H1 (cell line): ENCODE results near the gene RYR3. TPM values are rescaled to one million over a fixed set of nuclear protein-coding genes. Genes with fewer than 3 reads are reported as not detected.
A peak's percentile ranks its signal among the peaks of the same experiment; 100 is the strongest.

Experiments used
- CEBPB ChIP-seq: IDR thresholded peaks from 2 replicates; pipeline ENCODE4 v1.6.1; 2012; ENCODE audit warnings: low read depth, low read length
- CHD1 ChIP-seq: IDR thresholded peaks from 2 replicates; pipeline ENCODE4 v1.6.1; 2012; ENCODE audit warnings: low read depth, low read length, improper control_type of control experiment
- CHD2 ChIP-seq: IDR thresholded peaks from 2 replicates; pipeline ENCODE4 v1.6.1; 2012; ENCODE audit warnings: low read length, improper control_type of control experiment
- CREB1 ChIP-seq: IDR thresholded peaks from 2 replicates; pipeline ENCODE4 v1.6.1; 2012; ENCODE audit warnings: inconsistent platforms
- CTBP2 ChIP-seq: IDR thresholded peaks from 2 replicates; pipeline ENCODE4 v1.7.0; 2011; ENCODE audit warnings: borderline replicate concordance, mild to moderate bottlenecking, moderate library complexity, mixed read lengths, low read length; ENCODE audit not compliant: insufficient read depth, insufficient read length
- EGR1 ChIP-seq: IDR thresholded peaks from 2 replicates; pipeline ENCODE4 v1.6.1; 2011; ENCODE audit warnings: low read depth, low read length, borderline replicate concordance
- FOSL1 ChIP-seq: IDR thresholded peaks from 2 replicates; pipeline ENCODE4 v1.6.1; 2011; ENCODE audit warnings: mild to moderate bottlenecking, low read depth, low read length, moderate library complexity; ENCODE audit not compliant: insufficient read depth
- HDAC2 ChIP-seq, 2 experiments: fragments of 300-600 bp in 1 of 2; sonication (generic) in 1 of 2; IDR thresholded peaks; 2 replicates each; pipeline ENCODE4 v1.6.1; 2011 to 2012; ENCODE audit warnings: low read depth in 2 of 2, low read length in 2 of 2, mild to moderate bottlenecking in 2 of 2, moderate library complexity in 2 of 2, borderline replicate concordance in 1 of 2, inconsistent platforms in 1 of 2
- JUN ChIP-seq: IDR thresholded peaks from 2 replicates; pipeline ENCODE4 v1.6.1; 2011; ENCODE audit warnings: low read depth, mild to moderate bottlenecking, improper control_type of control experiment, low read length
- JUND ChIP-seq: IDR thresholded peaks from 2 replicates; pipeline ENCODE4 v1.6.1; 2011; ENCODE audit warnings: mild to moderate bottlenecking, improper control_type of control experiment, low read length
- KDM1A ChIP-seq: fragments of 200-600, 300-600 bp; sonication (generic); IDR thresholded peaks from 2 replicates; pipeline ENCODE4 v1.7.1; 2016; ENCODE audit warnings: mild to moderate bottlenecking, low read length, borderline replicate concordance
- KDM4A ChIP-seq: IDR thresholded peaks from one replicate; pipeline ENCODE4 v1.7.1; 2012; ENCODE audit warnings: low read depth, mild to moderate bottlenecking, moderate library complexity, low read length, inconsistent platforms; ENCODE audit not compliant: severe bottlenecking
- POLR2AphosphoS5 ChIP-seq: IDR thresholded peaks from 2 replicates; pipeline ENCODE4 v1.6.1; 2011; ENCODE audit warnings: low read depth, low read length
- RXRA ChIP-seq: IDR thresholded peaks from 2 replicates; pipeline ENCODE4 v1.6.1; 2011; ENCODE audit warnings: low read depth, mild to moderate bottlenecking, low read length, moderate library complexity; ENCODE audit not compliant: insufficient read depth
- SIX5 ChIP-seq: IDR thresholded peaks from 2 replicates; pipeline ENCODE4 v1.6.1; 2011; ENCODE audit warnings: mild to moderate bottlenecking, low read depth, low read length
- SP1 ChIP-seq: IDR thresholded peaks from 2 replicates; pipeline ENCODE4 v1.6.1; 2011; ENCODE audit warnings: low read depth, low read length
- SRF ChIP-seq: IDR thresholded peaks from 2 replicates; pipeline ENCODE4 v1.6.1; 2011; ENCODE audit warnings: mild to moderate bottlenecking, low read depth, low read length, moderate library complexity
- TAF7 ChIP-seq: optimal IDR thresholded peaks from 2 replicates; pipeline ENCODE3; 2011; ENCODE audit warnings: low read depth, mild to moderate bottlenecking, inconsistent platforms, low read length, moderate library complexity, borderline replicate concordance
- polyA plus RNA-seq, 7 experiments: library from polyadenylated mRNA; depleted of rRNA in 3 of 7; stranded (reverse) in 5 of 7; unstranded in 2 of 7; fragments of >200 nt in 5 of 7; fragments of 200-250 nt in 2 of 7; gene quantifications; 1 replicate in 5 of 7; 2 replicates in 1 of 7; 4 replicates in 1 of 7; pipeline versions ENCODE4 v1.2.1 to v1.2.3, GENCODE V29; 2011 to 2013; ENCODE audit warnings: missing spikeins in 2 of 7, mixed read lengths in 2 of 7
- total RNA-seq: library from RNA; stranded (reverse); fragmentation: NEBNext Ultra II Directional; extraction: Animal tissue kit (Norgen Biotek cat#: 25700); gene quantifications from 2 replicates; pipeline ENCODE4 v1.2.1, GENCODE V29; 2021
- TF ChIP-seq, protein P1 (sequence below): IDR thresholded peaks from 2 replicates; pipeline ENCODE4 v1.6.1; 2011; ENCODE audit warnings: low read length, improper control_type of control experiment
- TF ChIP-seq, protein P2 (sequence below), 3 experiments: IDR thresholded peaks; 1 replicate in 2 of 3; 2 replicates in 1 of 3; pipeline versions ENCODE4 v1.5.1 to v1.6.1; 2011; ENCODE audit warnings: low read length in 3 of 3, mild to moderate bottlenecking in 3 of 3, inconsistent platforms in 2 of 3, low read depth in 1 of 3, moderate library complexity in 1 of 3; ENCODE audit not compliant: insufficient read depth in 1 of 3; ENCODE audit errors: control extremely low read depth in 1 of 3

Gene RYR3
- total and polyA plus RNA-seq, 2 of the 8 experiments (the other 6 are each of a cell fraction or from before 2014, with no cell fraction given) = 0.33 to 3.4 TPM

DNA sequence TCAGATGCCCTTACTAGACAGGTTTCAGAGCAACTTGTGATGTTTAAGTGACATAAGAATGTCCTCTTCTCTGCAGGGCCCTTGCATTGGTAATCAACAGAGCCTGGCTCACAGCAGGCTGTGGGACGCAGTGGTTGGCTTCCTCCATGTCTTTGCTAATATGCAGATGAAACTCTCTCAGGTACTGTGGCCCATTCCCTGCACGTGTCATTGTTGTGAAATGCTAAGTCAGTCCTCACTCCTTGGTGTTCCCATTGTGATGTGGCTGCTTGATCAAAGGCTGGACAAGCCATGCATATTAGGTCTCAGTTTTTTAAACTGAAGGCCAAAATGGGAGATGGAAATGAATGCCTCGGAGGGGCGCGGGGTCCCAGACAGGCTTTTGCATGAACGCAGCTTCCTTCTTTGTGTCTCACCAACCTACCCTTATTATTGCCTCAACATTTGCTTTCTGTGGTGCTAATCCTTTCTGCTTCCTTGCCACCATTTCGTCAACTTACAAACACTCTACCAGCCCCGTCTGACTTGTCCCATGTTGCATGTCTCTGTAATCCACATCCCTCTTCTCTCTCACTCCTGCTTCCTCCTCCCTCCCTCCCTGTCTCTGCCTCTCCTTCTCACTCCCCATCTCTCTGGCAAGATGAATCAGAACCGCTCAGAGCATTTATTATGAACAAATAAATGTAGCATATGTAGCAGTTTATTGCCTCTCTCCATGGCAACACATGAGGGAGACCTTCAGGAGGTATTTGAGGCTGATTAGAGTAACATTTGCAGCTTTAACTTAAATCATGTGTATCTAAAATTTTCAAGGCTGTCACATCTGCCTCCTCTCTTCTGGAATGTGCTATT is 524.4 kb downstream of the RYR3 start (continued):
- no peak for TF ChIP-seq FOSL1
- no peak for TF ChIP-seq SRF
- no peak for TF ChIP-seq CHD2
- TF ChIP-seq TAF7 = no peak
- peak; percentile 70 for TF ChIP-seq CEBPB
- TF ChIP-seq KDM1A = no peak
- TF ChIP-seq JUND = no peak
- no peak for TF ChIP-seq SP1
- no peak for TF ChIP-seq HDAC2 (IDR thresholded peaks at IDR 0.05; ENCODE audit: borderline replicate concordance in 1 of 2, low read depth in 2 of 2, low read length in 2 of 2)
- no peak for TF ChIP-seq KDM4A
- TF ChIP-seq CTBP2 = no peak
- no peak for TF ChIP-seq CREB1
- TF ChIP-seq JUN = no peak
- TF ChIP-seq, protein P1, sequence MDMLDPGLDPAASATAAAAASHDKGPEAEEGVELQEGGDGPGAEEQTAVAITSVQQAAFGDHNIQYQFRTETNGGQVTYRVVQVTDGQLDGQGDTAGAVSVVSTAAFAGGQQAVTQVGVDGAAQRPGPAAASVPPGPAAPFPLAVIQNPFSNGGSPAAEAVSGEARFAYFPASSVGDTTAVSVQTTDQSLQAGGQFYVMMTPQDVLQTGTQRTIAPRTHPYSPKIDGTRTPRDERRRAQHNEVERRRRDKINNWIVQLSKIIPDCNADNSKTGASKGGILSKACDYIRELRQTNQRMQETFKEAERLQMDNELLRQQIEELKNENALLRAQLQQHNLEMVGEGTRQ = 0 out of 2 replicates have a peak, but pooled peaks have one; percentile 14
- no peak for TF ChIP-seq RXRA
- TF ChIP-seq CHD1 = no peak
- no peak for TF ChIP-seq EGR1
- TF ChIP-seq, protein P2, sequence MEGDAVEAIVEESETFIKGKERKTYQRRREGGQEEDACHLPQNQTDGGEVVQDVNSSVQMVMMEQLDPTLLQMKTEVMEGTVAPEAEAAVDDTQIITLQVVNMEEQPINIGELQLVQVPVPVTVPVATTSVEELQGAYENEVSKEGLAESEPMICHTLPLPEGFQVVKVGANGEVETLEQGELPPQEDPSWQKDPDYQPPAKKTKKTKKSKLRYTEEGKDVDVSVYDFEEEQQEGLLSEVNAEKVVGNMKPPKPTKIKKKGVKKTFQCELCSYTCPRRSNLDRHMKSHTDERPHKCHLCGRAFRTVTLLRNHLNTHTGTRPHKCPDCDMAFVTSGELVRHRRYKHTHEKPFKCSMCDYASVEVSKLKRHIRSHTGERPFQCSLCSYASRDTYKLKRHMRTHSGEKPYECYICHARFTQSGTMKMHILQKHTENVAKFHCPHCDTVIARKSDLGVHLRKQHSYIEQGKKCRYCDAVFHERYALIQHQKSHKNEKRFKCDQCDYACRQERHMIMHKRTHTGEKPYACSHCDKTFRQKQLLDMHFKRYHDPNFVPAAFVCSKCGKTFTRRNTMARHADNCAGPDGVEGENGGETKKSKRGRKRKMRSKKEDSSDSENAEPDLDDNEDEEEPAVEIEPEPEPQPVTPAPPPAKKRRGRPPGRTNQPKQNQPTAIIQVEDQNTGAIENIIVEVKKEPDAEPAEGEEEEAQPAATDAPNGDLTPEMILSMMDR (IDR thresholded peaks at IDR 0.05; ENCODE audit: control extremely low read depth in 1 of 3, insufficient read depth in 1 of 3, low read depth in 1 of 3, low read length in 3 of 3) = no peak
- TF ChIP-seq POLR2AphosphoS5 = no peak
- TF ChIP-seq SIX5 = no peak
